ENCODE data around the gene THAP5.
A peak's percentile ranks its signal among the peaks of the same experiment; 100 is the strongest.

Gene THAP5, protein sequence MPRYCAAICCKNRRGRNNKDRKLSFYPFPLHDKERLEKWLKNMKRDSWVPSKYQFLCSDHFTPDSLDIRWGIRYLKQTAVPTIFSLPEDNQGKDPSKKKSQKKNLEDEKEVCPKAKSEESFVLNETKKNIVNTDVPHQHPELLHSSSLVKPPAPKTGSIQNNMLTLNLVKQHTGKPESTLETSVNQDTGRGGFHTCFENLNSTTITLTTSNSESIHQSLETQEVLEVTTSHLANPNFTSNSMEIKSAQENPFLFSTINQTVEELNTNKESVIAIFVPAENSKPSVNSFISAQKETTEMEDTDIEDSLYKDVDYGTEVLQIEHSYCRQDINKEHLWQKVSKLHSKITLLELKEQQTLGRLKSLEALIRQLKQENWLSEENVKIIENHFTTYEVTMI

DNA sequence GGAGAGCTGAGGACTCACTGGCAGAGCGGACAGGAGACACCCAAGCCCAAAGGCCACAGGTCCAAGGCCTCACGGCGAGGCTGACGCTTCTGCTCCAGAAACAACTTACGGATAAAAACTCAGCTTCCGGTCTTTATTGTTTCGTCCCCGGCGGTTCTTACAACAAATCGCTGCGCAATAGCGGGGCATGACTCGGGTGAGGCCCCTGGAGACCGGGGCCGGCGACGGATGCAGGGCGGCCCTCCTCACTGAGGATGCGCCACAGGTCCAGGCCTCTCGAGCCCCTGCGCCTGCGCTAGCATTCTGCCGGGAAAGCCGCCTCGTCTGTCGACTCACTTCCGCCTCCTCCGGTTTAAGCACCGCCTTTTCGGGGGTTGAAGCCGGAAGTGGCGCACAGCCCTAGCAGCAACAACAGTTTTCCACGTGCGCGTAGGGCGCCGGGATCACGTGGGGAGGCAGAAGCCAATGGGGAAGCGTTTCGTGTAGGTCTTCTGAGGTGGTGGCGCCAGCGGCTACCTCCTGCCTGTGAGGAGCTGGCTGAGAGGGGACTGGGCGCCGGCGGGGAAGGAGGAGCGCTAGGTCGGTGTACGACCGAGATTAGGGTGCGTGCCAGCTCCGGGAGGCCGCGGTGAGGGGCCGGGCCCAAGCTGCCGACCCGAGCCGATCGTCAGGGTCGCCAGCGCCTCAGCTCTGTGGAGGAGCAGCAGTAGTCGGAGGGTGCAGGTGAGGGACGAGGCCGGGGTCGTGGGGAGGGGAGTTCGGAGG is at the start of gene THAP5, which contains the start of gene DNAJB9:
Gene THAP5 (minus strand): TSS at position 326 of the 765 bp plus-strand sequence. CDS start 137 bp downstream, at position 189.
Gene DNAJB9 (plus strand): TSS at position 494 of the 765 bp plus-strand sequence. CDS start 1,853 bp downstream, outside the sequence.
- DNase-seq = peak; percentile 100

DNA sequence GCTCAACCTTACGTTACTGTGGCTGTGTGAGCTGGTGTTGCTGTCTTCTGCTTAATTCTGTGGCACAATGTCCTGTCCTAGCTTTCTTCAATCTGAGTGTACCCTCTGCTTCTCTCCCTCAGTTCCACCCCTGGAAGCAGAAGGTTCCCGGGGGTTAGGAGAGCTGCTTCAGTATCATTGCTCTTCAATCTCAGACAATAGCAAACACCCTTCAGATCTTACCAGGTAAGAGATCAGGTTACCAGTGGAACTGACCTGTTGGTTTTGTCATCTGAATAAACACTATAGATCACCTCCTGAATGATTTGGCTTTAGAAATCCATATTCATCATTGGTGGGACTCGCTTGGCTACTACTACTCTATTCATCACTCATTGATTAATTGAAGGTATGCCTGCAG is 48.5 kb upstream of the THAP5 start:
- no peak for DNase-seq

DNA sequence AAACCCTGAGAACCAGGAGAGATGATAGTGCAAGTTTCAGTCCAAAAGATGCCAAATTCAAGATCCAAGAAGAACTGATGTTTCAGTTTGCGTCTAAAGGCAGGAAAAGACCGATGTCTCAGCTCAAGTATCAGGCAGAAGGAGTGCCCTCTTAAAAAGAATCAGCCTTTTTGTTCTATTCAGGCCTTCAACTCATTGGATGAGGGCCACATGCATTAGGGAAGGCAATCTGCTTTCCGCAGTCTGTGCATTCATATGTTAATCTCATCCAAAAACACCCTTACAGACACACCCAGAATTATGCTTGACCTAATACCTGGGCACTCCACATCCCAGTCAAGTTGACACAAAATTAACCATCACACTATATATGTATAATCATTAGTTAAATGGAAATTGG is 45.4 kb upstream of the THAP5 start:
- no peak for DNase-seq

DNA sequence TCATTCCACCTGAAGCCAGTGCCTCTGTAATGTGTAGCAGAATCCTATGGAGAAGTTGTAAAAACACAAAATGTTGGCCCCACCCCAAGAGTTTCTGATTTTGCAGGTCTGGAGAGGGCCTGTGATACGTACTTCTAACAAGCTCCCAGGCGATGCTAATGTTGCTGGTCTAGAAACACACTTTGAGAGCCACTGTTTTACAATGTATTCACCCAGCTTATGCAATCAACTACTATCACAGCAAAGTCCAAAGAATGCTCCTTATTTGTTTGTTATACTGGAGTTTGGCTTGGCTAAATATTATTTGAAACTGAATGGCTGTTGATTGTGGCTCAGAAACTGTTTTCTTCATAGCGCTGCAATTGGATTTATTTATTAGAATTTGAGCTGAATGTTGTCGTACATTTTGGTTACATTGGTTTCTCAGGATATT is 44.5 kb upstream of the THAP5 start:
- no peak for DNase-seq

DNA sequence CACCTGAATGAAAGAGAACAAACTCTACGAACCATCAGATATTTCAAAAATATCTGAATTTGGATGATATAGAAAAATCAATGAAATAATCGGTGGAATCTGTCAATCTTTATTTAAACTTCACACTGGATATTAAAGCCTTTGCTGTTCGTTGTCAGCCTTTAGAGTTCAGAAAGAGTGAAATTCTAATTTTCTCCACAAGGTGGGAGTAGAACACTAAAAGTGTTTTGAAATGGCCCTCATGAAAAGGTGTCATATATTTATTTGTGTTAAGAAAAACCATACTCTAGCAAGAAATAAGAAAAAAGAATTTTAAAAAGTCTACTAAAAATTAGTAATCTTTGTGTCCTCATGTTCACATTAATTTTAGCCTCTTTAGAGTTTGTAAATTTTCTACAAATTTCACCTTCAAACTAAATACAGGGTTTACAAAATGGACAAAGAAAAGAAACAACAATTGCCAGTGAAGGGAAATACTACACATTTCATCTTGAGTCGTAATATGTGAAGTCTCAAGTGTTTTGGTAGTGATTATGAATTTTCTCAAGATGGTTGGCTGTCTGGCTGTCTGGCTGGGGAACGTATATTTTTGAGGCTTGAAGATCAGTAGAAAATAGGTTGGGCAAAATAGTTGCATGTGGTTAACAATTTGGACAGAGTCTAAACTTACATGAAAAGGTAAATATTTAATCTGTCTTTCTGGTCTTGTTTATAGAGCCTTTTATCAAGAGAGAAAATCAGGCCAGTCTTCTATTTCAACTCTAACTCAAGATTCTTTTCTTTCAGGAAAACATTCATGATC is 43.8 kb upstream of the THAP5 start:
- no peak for DNase-seq

DNA sequence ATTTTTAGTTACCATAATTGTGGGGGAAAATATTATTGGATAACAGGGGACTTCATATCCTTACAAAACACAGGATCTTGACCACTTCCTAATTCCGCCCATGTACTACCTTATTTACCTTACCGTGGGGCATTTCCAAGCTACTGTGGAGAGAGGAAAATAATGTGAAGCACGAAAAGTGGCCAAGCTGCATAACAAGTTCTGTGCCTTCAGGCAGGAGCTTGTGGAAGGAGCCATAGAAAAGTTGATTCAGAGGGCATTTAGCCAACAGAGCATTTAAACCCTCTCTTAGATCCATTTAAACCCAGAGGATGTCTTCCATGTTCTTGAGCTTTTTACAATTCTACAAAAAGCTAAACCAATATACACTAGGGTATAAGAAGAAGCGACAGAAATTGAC is 41.8 kb upstream of the THAP5 start:
- DNase-seq = no peak

DNA sequence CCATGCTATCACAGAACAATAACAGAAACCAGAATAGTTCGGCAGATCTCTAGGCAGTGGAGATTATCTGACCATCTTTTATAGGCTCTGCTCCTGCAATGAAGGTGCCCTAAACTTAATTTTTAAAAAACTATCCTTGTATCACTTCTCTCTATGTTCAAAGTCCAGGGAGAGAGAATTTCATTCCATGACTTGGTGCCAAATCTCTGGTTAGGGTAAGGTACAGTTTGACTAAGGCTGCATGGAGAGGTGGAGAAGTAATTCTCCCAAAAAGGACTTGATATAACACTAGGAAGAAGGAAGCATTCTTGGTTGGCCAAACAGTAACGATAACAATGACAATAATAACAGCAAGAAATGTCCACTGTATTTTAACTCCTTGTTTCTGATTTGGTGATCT is 40.1 kb upstream of the THAP5 start:
- no peak for DNase-seq

DNA sequence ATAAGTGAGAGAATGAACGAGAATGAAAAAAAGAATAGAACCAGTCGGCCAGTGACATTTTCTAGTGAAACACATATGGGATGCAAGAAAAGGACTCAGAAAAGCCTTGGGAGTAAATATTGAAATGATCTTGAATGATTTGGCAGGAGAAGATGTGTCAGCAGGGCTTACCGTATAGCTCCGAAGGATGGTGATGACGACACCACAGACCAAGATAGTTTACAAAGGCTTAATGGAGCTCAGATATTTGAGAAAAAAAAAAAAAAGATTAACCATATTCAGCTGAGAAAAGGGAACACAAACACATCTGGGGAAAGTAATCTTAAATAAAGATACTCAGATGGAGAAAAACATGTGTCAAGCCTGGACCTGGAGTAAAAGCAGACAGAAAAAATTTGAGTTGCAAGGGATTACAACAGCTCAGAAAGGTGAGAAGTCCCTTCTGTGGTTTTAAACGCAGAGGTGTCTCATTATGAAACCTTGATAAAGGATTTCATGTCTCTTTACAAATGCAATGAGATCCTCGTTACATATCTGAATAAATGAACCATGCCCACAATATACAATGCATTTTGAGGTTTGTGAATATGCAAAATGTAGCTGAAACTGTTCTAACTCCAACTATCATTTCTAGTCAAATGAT is 36.2 kb upstream of the THAP5 start:
- no peak for DNase-seq

DNA sequence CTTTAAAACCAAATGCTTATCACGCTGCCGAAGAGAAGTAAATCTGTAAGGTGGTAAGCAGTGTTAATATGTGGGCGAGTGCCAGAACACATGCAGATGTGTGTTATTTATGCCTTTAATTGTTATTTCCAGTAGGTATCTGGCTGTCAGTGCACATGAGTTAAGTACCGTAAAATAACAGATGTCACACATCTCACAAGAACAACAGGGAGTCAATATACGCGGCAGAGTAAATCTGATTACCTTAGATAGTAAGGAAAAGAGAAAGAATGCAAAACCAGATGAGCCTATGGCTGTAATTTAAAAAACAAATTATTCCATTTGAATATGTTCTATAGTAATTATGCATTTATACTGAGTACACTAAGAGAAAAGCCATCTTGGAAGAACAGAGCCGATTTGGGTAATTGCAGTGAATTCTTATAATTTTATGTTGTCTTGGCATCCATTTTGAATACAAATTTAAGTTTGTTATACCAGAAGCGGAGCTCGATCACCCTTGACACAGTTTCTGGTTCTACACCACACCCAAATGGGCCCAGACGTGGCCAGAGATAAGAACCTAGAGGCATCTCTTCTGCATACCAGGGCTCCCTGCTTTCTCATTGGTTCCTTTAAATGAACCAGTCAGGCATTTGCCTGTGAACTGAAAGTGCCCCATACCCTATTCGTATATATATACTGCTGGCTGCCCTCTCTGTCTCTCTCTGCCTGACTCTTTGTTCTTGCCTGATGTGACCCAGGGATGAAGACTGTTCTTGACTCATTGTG is 35.0 kb upstream of the THAP5 start:
- no peak for DNase-seq

DNA sequence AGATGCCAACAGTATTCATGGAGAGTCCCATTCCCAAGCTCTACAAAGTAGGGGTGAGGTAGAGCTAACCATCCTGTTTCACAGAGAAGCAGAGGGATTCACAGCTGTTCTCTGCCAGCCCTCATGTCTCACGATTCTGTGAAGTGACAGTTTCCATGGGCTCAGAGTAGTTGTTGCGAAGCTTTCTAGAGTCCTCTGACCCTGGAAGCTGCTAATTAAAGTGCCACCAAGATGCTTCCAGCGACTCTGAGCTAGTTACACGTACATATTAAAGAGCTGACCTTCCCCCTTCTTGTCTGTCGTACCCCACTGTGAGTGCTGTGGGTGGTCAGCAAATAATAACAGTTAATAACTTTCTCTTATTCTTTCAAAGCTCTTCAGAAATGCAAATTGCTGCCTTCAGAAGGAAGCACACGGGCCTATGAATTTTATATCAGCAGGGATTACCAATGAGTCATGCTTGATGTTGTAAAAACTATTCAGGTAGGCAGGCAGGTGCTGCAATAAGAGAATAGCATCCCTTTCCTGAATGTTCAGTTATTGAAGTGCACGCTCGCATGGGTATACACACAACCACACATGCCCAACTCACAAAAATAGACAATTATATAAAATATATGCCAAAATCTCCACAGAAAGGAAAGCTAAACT is 34.3 kb upstream of the THAP5 start:
- DNase-seq = no peak

DNA sequence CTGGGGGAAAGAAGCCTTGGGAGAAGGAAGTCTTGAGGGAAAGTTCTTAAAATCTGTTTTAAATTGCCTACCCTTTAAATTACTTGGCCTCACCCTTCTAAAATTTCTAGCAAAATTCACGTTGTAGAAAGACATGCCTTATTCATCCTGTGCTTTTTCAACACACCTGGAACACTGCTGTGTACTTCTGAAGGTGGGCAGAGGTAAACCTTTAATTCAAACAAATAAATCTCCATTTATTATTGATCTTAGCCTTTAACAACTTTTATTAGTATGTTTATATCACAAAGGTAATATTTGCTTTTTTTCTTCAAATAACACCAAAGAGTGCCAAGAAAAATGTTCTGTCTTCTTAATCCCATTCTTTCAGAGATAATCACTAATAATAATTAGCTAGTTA is 30.9 kb upstream of the THAP5 start:
- DNase-seq = no peak

DNA sequence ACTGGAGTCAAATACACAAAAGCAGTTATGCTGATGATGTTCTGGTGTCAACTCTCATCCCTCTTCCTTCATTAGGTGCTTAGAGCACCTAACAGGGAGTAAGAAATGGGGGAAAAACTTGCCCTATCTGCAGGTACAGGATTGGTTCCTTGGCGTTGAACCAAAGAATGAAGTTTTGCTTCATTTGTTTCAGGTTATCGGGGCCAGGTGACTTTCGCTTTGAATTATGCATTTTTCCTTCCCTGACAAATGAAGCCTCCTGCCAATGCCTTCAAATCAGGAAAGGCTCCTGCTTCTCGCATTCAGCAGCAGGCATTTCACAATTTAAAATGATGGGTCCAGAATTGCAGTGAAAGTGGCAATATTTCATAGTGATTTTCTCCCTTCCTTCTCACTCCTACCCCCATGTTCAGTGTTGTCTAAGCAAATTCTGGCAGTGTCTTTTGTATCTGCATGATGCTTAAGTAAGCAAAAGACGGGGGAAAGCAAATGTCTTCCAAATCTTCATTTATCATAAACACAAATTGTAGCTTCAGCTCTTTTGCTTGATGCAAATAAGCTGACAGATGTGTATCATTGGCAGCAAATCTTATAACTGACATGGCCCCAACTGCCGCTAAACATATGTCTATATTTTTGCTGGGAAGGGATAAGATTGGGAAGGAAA is 29.5 kb upstream of the THAP5 start:
- DNase-seq = no peak

DNA sequence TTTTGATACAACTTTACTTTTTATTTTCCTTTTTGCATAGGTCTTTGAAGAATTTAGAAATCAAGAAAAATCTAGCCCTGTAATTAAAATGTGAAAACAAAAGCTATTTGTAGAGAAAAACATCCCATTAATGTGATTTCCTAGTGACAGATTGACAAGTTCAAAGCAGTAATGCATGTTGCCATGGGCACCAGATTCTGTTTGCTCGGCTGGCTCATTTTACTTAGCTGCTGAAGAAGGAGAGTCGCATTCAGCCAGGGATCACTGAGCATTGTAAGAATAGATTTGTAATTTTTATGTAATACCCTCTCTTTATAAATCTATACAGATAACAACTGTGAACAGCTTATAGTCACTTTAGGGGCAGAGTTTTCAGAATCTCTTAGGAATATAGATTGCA is 28.6 kb upstream of the THAP5 start:
- no peak for DNase-seq

DNA sequence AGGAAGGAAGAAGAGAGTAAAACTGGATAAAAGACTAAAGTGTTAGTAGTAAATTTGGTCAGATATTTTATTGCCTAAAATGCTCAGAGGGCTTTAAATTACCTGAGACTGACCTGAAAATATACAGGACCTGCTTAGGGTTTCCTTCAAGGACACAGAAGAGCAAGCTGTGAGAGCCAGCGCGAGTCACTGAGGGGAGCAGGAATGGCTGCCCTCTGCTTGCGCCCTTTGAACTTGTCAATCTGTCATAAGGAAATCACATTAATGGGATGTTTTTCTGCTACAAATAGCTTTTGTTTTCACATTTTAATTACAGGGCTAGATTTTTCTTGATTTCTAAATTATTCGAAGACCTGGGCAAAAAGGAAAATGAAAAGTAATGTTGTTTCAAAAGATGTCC is 27.1 kb upstream of the THAP5 start:
- no peak for DNase-seq

DNA sequence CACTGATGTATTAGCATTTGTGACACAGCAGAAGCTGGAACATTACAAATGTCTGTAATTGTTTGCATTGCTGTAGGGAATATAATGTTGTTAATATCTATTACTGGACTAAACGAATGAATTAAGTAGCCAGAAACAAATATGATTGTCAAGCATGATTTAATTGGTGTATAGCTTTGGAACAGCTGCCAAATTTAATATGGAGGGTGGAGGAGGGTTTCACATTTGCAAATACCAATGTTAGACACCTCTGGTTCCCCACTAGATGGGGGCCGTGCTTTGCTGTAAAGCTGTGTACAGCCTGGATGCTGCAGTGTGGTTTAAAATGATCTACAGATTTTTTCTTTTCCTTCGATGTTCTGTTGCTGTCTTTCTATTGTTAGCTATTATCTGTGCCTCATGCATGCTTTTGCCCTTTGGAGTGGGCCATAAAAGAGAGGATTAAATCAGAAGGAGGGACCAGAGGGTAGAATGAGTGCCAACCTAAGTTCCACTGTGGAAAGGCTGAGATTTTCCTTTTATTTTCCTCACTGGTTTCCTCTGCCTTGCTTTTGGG is 23.2 kb upstream of the THAP5 start:
- DNase-seq = peak; percentile 52

DNA sequence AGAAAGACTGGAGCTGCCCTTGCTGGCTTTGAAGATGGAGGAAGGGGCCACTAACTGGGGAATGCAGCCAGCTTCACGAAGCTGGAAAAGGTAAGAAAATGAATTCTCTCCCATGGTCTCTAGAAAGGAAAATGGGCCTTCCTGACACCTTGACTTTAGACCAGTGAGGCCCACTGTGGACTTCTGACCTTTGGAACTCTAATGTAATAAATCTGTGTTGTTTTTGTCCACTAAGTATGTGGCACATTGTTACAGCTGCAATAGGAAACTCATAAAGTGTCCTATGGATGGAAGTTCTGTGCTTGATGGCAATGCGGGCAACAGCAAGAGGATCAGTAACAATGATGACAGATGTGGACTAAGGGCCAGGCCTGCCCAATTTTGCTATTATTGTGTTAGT is 21.1 kb upstream of the THAP5 start:
- no peak for DNase-seq

DNA sequence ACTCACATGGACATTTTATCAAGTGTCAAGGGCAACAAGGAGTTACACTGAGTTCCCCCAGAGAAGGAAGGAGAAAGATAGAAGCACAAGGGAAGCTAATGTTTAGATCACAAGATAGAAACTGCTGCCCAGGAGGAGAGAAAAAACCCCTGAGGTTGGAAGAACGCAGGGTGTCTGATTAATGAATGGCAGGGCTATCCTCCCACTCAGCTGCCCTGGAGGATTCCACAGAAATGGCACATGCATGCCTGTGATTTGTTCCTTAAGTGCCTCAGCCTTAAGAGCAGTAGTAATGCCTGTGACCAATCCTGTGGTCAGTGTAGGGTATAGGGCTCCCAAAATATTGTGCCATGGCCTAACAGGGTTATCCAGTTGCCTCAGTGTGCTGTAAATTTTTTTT is 20.4 kb upstream of the THAP5 start:
- DNase-seq = no peak

DNA sequence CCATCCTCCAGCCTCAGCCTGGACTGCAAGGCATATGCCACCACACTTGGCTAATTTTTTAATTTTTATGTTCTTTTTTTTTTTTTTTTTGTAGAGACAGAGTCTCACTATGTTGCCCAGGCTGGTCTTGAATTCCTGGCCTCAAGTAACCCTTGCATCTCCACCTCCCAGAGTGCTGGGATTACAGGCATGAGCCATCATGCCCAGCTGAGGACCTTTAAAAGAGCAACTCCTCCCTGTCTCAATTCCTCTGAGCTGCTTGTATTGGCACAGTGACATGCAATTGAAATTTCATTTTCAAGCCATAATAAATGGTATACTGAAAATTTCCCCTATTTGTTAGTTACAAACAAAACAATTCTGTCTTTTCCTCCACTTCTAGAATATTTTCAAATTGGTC is 19.7 kb upstream of the THAP5 start:
- no peak for DNase-seq

DNA sequence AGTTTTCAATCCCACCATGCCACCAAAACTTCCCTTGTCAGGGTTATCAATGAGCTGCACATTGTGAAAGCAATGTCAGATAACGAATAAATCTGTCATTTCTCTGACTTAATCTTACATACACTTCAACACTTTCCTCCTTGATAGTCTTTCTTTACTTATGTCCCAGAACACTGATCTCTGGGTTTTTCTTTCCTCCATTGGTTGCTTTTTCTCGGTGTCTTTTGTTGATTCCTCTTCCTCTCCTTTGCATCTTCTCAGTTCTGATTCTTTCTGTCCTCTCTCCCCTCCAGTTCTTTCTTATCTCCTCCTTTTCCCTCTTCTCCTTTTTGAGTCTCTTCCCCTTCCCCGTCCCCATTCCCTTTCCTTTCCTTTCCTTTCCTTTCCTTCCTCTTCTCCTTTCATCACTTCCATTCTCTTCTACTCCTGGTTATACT is 16.8 kb upstream of the THAP5 start:
- no peak for DNase-seq

DNA sequence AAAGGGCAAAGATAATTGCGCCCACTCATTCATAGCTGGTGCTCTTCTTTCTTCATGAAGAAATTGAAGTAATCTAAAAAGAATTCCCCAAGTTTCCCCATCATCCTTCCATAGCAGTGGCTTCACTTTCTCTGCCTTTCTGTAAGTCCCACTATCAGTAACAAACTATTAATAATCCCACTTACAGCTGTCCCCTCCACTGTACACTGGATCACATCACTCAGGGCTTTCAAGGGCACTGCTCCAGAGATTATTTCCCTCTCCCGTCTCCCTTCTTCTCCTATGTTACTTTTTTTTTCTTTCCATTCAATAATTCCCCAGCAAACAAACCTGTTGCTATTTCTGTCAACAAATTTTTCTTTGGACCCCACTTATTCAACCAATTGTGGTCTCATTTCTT is 16.3 kb upstream of the THAP5 start:
- DNase-seq = no peak
